Iris pigment epithelial cell (primary cell): ENCODE data around the gene KRT80.

ENCODE experiments used
- DNase-seq: peaks from one replicate; pipeline ENCODE4 v3.0.0-alpha.2; 2011; ENCODE audit warnings: low read depth

Gene KRT80

DNA sequence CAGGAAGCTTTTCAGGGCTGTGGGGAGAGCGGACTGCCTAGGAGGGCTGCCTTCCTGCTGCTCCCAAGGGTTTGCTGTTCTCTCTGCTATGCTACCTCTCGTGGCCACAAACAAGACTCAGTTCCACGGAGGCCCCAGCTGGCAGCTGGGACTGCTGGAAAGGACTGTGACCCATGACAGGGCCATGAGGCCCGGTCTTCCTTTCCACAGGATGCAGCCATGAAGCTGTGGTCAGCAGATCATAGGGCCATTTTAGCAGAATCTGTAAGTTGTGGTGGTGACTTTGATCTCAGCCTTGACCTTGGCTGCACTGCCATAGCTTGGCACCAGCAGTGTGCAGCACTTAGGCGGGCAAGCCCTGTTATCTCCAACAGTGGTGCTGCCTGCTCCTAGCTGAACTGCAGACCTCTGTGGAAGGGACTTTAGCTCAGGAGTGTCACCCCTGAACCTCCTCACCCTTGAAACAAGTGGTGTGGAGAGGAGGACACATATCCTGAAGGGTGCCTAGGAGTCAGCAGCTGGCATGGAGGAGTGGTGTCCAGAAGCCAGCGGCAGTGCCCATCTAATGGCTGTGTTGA lies 12.3 kb downstream of the KRT80 start:
- DNase-seq: no peak

DNA sequence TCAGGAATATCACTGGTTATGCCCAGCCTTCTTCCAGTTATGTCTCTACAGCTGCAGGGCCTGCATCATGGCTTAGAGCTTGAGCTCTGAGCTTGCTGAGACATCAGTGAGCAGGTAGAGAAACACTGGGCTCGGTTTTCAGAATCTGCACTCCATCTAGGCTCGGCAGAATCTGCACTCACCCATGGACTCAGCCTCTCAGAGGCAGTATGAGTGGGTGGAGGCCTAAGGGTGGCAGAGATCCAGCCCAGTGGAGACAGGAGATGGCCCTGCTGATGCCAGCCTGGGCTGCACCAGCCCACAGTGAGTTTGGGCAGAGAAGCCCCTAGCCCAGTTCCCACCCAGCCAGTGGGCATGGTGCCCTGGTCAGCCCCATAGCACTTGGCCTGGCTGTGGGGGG lies 12.8 kb downstream of the KRT80 start:
- no peak for DNase-seq

DNA sequence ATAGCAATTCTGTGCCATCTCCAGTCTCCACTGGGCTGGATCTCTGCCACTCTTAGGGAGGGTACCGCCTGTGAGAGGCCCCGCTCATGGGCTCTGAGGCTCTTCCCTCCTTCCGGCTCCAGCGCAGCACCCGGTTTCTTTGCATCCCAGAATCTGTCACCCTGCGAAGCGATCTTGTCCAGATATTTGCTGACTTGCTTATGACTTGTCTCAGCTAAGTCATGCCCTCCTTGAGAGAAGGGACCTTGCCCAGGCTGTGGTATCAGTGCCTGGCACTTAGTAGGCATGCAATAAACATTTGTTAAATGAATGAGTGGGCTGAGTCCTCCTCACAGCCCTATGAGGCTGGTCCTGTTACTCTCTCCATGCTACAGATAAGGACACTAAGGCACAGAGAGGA lies 13.4 kb downstream of the KRT80 start:
- DNase-seq: no peak

DNA sequence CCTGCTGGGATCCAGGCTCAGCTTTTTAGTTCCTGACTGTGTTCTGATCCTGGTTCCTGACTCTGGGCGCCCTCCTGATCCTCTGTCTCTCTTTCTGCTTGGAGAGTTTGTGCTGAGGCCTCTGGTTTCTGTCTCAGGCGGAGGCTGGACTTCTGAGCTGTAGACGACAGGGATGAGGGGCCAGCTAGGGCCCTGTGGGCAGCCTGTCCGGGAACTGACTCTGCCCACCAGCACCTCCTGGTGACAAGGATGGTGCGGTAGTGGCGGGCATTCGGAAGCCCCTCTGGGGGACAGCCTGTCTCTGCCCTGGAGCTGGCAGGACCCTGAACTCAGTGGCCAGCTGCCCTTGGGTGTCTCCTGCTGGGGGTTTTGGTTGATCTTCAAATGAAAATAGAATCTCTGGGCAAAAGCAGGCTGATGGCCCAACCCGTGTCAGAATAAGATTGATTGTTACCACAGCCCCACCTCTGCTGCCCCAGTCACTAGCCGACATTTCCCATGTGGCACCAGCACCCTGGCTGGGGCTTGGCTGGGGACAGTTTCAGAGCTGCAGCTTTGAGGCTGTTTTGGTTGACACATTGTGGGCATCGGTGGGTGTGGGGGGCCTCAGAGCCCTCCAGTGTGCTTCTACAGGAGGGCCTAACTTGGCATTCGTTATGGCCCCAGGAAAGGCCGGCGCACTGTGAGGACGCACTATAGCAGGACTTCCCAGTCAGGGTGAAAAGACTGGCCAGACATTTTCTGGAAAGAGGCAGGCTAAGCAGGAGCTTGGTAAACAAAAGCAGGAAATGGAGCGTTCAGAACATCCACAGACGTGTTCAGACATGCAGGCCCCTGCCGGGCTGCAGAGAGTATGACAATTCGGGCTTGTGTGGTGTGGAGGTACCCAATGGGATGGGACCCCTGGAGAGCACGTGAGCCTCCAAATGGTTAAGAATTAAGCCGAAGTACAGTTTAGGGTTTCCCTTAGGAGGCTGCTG lies 16.2 kb downstream of the KRT80 start:
- peak; percentile 76 for DNase-seq

DNA sequence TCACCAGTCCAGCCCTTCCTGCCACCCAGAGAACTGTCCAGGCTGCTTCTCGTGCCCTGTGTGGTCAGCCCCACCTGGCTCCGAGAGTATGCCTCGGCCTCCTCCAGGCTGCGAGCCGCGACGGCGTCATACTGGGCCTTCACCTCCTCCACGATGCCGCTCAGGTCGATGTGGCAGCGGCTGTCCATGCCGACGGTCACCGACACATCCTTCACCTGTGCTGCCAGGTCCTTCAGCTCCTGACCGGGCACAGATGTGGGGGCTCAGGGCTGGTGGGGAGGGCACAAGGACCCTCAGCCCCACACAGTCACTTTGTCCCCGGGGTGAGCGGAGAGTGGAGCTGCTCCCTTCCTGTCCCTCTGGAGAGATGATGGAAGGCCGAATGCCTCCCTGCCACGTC lies 18.3 kb downstream of the KRT80 start:
- no peak for DNase-seq

DNA sequence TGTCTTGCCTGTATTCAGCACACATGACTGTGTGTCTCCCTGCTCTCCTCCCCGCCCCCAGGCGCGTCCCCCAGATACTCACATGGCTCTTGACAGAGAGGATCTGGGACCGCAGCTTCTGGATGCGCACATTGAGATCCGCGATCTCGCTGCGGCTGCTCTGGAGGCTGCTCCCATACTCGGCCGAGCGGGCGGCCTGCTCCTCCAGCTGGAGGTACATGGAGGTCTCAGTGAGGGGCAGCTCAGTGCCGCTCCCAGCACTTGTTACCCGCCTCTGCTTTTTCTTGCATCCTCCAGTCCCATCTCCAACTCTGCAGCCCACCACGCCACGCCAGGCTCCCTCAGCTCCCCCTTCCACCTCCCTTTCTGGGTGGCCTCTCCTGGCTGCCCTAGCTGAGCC lies 18.9 kb downstream of the KRT80 start:
- no peak for DNase-seq

DNA sequence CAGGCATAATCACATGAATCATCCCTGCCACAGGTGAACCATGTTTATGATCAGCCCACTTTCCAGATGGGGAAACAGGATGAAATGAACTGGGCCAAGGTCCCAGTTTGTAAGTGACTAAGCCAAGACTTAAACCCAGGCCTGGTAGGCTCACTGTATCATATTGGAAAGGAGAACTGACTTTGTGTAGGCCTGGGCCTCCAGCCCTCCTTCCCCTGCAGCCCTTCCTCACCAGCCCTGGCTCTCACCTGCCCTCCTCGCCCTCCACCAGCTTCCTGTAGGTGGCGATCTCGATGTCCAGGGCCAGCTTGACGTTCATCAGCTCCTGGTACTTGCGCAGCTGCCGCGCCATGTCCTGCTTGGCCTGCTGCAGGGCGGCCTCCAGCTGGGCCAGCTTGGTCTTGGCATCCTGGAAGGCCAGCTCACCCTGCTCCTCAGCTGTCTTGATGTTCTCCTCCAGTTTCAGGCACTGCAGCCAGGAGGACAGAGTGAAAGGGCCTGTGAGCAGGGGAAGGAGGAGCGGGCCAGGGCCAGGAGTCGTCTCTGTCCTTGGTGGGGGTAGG lies 19.8 kb downstream of the KRT80 start:
- DNase-seq: peak; percentile 56

DNA sequence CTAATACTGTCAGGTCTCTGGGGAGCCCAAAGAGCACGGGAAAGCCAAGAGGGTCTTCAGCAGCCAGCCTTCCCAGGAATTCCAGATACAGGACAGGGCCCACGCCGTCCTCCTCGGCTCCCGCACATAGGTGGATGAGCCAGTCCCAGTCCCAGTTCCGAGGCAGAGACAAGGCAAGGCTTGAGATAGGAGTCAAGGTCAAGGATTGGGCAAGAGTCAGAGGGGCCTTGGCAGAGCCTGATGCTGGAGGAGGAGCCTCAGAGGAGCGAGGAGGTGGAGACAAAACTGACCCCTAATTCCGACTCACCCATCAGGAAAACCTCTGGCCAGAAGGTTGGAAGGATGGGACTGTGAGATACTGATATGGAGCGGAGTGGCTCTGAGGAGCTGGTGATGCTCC lies 21.0 kb downstream of the KRT80 start:
- DNase-seq: no peak

DNA sequence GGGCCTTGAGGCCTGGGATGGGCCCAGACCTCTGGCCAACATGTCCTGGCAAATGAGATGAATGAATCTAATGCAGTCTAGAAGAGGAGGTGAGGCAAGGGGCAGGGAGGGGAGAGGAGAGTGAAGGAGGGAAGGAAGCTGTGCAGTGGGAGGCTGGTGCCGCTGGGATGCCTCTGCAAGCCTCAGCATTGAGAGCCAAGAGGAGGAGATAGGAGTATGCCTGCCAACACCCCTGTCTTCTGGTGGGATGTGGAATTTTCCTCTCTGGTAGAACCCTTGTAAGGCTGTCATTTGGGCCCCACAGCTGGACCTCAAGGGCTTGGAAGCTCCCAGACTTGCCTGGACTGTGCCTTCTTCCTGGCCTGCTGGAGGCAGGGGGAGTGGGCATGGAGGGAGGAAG lies 21.9 kb downstream of the KRT80 start:
- DNase-seq: no peak

DNA sequence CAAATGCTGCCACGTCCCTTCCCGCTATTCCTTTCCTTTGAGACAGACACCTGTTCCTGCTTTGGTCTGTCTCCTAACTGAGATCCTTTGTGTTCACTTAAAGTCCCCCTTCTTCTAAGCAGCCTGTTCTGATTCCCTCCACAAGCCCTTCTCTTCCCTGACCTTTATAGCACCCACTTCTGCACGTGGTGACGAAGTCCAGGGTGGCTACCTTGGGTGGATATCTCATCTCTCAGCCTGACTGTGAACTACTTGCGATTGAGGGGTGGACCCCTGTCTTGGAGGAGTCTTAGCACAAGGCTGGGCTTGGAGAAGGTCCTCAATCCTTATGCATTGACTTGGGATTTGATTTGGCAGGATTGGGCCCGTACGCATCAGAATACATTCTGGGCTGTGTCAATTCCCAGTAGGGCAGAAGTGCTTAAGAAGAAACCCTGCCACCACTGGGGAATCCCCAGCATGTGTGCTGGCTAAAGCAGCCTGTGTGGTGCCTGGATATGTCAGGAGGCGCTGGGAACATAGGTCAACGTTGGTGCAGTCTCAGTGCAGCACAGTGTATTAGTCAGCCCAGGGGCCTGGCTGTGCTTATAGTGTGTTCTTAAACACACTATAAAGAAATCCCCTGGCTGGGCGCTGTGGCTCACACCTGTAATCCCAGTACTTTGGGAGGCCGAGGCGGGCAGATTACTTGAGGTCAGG lies 23.6 kb downstream of the KRT80 start:
- DNase-seq: peak; percentile 86

DNA sequence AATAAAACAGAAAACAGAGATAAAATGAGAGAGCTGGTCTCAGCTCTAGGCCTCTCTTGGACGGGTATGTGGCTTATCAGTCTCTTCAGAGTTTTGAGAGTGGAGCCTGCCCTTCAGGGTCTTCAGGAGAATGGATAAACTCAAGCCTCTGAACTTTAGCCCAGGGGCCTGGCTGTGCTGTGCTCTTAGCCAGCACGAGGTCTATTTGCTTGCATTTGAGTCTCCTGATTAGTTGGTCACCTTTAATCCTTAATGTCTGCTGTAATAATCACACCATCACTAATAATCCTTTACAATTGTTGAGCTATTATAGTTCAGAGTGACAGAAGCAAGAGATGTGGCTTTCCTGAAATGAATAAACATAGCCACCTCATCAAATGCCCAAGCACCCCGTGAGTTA lies 24.3 kb downstream of the KRT80 start:
- DNase-seq: no peak

DNA sequence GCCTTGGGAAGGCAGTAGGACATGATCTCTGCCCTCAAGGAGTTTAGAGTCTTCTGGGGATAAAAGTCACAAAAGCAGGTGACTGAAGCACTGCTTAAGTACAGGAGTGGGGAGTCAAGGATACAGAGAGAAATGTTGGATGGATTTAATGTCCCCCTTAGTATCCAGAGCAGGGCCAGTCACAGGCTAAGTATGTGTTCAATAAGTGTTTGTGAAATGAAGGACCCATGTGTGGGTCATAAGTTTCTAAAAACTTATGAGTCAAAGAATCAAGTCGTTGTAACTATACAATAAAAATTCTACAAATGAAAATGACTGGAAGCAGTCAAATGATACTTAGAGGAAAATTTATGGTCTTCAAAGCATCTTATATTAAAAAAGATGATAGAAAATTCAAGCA lies 25.1 kb downstream of the KRT80 start:
- no peak for DNase-seq

DNA sequence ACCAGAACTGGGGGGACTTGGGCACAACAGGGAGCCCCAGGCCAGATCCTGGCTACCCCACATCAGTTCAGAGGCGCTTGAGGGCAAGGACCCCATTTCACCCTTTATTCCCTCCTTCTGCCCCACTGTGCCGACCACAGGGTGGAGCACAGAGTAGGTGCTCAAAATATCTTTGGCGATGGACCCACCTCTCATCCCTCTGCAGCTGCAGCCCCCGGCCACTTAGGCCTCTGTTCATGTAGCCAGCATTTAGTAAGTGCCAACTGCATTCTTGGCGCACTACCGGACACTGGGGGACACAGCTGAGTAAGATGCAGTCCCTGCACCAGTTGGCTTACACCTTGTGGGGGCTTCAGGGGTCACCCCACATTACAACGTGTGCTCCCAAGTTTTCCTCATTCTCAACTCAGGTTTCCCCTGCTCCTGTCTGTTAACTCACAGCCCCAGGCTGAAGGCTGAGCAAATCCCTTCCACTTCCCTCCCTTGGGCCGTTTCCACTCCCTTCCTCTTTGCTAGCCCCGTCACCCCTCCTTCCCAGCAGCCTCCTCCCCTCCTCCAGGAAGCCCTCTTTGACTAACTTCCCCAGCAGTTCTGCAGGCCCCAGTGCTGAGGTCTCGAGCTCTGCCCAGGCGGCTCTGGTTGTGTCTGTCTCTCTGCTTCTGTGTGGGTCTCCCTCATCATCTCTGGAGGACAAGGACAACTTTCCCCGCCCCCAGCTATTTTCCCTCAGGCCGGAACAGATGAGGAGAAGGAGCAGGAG lies 26.5 kb downstream of the KRT80 start:
- DNase-seq: no peak

DNA sequence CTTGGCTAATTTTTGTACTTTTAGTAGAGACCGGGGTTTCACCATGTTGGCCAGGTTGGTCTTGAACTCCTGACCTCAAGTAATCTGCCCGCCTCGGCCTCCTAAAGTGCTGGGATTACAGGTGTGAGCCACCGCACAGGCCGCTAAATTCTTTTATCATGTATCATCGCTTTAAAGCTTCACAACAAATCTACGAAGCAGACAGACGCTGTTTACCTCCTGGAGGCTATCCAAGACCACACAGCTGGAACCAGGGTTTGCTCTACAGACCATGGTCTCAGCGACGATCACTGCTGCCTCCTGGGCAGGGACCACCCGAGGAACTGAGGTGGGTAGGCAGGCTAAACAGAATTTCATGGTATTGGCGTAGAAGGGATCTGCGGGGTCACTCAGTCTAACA lies 27.2 kb downstream of the KRT80 start:
- DNase-seq: peak; percentile 52

DNA sequence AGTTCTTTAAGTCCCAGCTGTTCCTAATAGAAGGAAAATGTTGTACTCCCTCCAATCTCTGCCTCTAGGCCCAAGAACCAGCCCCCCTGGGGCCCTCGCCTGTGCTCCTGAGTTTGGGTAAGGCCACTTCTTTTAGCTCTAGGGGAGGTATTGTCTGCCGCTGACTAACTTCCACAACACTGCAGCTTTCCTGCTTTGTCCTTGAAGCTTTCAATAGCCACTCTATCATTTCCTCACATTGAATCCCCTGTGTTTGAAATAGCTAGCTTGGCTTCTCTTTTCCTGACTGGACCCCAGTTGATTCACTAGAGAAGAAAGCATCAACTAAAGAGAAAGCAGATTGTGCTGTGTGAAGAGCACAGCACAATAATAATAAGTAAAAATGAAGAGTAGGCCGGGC lies 28.8 kb downstream of the KRT80 start:
- DNase-seq: no peak

DNA sequence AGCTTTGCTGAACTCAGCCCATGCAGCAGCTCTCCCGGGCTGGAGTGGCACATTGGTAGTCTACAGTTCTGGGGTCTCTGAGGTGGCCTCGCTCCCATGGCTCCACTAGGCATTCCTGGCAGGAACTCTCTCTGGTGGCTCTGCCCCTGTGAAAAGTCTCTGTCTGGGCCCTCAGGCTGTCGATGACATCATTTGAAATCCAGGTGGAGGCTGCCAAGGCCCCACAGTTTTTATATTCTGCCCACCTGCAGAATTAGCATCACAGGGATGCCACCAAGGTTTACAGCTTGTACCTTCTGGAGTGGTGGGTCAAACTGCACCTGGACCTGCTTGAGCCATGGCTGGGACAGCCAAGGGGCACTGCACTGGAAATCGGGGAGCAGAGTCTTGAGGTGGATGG lies 31.6 kb downstream of the KRT80 start:
- DNase-seq: no peak

DNA sequence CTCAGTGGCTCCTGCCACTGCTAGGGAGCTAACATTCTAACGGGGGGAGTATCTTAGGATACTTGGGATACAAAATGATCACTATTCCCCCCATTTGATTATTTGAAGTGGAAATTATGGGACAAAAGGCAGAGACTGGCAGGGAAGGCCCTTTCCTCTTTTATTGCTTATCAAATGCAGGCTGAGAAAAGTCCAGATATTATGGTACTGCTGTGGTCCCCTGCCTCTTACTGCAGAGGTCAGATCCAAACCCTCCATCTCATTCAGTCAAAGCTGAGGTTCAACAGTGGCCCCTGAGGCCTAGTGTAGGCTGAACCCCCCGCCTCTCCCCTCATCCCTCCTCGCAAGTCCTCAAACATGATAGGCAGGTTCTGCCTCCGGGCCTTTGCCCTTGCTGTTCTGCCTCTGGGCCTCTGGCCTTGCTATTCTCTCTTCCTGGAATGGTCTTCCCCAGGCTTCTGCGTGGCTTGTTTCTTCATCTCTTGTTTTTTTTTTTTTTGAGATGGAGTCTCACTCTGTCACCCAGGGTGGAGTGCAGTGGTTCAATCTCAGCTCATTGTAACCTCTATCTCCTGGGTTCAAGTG lies 34.2 kb downstream of the KRT80 start:
- DNase-seq: no peak

DNA sequence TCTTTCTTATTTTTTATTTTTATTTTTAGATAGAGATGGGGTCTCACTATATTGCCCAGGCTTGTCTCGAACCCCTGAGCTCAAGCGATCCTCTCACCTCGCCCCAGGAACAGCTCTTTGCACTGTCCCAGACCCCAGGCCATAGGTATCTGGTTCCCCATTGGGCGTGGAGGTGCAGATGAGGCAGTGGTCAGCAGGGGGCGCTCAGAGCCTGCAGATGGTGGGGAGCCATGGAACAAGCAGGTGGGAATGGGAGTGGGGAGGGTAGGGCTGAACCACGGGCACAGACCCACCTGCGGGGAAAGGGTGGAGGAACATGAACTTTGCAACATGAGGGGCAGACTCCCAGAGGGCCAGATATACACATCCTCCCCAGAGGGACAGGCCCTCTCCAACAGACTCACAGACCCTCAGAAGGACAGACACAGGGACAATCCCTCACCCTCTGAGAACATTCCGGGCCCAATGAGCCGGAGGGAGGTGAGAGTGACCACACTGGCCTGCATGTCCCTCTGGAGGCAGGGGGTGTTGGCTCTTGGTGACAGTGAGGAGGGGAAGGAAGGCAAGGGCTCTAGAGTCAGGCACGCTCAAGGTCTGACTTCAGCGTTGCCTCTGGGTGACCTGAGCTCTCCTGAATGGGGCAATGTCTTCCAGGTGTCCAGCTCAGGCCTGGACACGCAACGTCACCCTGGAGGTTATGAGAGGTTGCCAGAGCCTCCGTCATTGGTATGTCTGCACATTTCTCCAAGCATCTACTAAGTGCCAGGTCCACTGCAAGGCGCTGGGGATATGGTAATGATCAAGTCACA lies 34.9 kb downstream of the KRT80 start:
- peak; percentile 41 for DNase-seq

DNA sequence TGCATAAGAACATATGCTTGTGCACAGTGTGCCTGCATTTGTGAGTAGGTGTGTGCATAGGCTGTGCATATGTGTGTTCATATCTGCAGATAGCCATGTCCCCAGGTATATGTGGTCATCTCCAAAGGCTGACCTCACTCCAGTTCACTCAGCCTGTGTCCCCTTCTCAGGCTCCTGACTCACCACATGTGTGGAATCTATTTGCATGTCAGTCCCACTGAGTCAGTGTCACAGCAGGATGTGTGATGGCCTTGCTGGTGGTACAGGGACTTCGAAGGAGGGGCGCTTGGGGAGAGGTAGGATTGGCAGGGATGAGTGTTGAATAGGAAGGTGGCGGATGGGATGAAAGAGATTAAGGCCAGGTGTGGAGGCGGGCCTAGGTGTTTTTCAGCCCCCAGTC lies 35.5 kb downstream of the KRT80 start:
- no peak for DNase-seq

DNA sequence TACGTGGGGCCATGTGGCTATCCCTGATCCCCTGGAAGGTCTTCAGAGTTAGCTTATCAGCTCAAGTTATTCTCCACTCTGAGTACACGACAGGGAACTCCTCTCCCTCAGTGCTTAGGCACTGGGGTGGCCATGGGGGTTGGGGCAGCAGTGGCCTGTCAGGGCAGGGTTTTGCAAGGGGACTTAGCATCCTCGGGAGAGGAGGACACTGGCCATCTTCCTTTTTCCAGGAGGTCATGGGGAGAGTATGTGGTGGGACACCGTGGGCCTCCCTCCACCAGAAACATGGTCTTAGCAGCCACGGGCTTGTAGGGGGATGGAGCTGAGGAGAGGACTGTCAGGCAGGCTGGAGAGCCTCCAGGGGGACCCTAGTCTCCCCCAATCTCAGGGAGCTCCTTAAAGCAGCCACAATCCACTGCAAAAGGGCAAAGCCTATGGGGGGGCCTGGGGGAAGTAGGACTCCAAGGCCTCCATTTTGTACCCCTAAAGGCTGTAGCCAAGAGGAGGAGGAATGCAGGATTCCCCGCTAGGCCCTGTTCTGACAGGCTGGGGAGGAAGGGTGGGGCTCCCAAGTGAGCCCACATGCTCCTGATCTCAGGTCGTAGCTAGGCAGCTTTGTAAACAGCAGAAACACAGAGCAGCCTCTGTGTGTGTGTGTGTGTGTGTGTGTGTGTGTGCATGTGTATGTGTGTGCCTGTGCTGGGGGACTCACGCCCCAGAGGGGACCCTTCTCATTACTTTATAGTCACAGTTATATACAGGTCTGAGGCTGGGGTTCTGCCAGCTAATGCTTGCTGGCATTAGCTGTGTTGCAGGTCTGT lies 36.6 kb downstream of the KRT80 start:
- DNase-seq: peak; percentile 36
